Thyroid gland (tissue), 4 donors: ENCODE results near the gene PTH1R. TPM values are rescaled to one million over a fixed set of nuclear protein-coding genes. Genes with fewer than 3 reads are reported as not detected.
"Not testable (repeated sequence)": the region's sequence is repeated elsewhere in the genome, so short reads cannot be mapped to it uniquely, and the experiment has no call there.

Experiments used
- DNase-seq, 2 donors: peaks; one replicate each; pipeline ENCODE4 v3.0.0-alpha.2; 2019
- H3K27ac ChIP-seq, 3 donors: fragments of 200-600 bp; sonication (generic); 1 replicate in 2 of 3; 2 replicates in 1 of 3; pipeline ENCODE4 v1.5.1; 2016 to 2019; ENCODE audit warnings: mild to moderate bottlenecking in 1 of 3, moderate library complexity in 1 of 3
- H3K27me3 ChIP-seq: fragments of 200-600 bp; sonication (generic); one replicate; pipeline ENCODE4 v1.5.1; 2019
- H3K36me3 ChIP-seq, 2 donors: fragments of 200-600 bp; sonication (generic); one replicate each; pipeline ENCODE4 v1.5.1; 2016 to 2019
- H3K4me1 ChIP-seq, 2 donors: fragments of 200-600 bp; sonication (generic); one replicate each; pipeline ENCODE4 v1.5.1; 2017 to 2019
- H3K4me3 ChIP-seq, 3 donors: fragments of 200-600 bp; sonication (generic); replicated peaks in 1 of 3; 1 replicate in 2 of 3; 2 replicates in 1 of 3; pipeline ENCODE4 v1.5.1; 2016; ENCODE audit warnings: mild to moderate bottlenecking in 1 of 3
- H3K9me3 ChIP-seq: fragments of 200-600 bp; sonication (generic); one replicate; pipeline ENCODE4 v1.5.1; 2017
- CTCF ChIP-seq, 6 experiments: fragments of 200-600 bp in 3 of 6; fragments of 450-650 bp in 3 of 6; sonication (generic) in 3 of 6; IDR thresholded peaks; one replicate each; pipeline ENCODE4 v1.5.1; 2016 to 2019; ENCODE audit warnings: antibody characterized with exemption in 6 of 6, mild to moderate bottlenecking in 2 of 6, inconsistent platforms in 1 of 6, moderate library complexity in 1 of 6
- POLR2A ChIP-seq, 2 donors: fragments of 450-650 bp; IDR thresholded peaks; one replicate each; pipeline ENCODE4 v1.6.1; 2017; ENCODE audit warnings: antibody characterized with exemption in 2 of 2, mild to moderate bottlenecking in 2 of 2, moderate library complexity in 1 of 2
- WGBS, 2 donors: methylation state at CpG; one replicate each; pipeline ENCODE4 v1.1.5; 2017; 5-methylcytosine and 5-hydroxymethylcytosine counted together
- intact Hi-C: fragments of 100-400 bp; cut with DNase I; formaldehyde crosslinking; loops from one replicate; pipeline ENCODE4 v1.15.1; 2023
- total RNA-seq, 4 donors: library from RNA; depleted of rRNA; stranded (reverse); fragments of >200 nt; gene quantifications; one replicate each; pipeline ENCODE4 v1.2.3, GENCODE V29; 2016

Gene PTH1R
- total RNA-seq, 4 donors from 2014 or later = 1.2 to 10.6 (median 4.4) TPM

- DNase-seq = peak; percentile 47 to 59
- Histone ChIP-seq H3K9me3 (no peaks in the 10 kb centered on the region), H3K4me3 (no peak overlapping the region), H3K36me3 (no peaks in the 10 kb centered on the region), H3K4me1 (peaks cover 12 to 25% of the 10 kb centered on the region in 2 donors), H3K27ac (no peak overlapping the region), H3K27me3 (no peaks in the 10 kb centered on the region)
- intact Hi-C loops = loop anchor here (5.0 kb wide), 2 partner anchors 41 to 201 kb away; no protein-coding TSS in a partner anchor
- TF ChIP-seq POLR2A (IDR thresholded peaks at IDR 0.05) (no peak), CTCF (IDR thresholded peaks at IDR 0.05) (peak in 3 of 6 experiments; percentile 7 to 58 (median 40))
- 47 to 59% methylated on average over 24 of the region's 24 CpGs for WGBS, 2 donors
These were observed 30.9 kb downstream of the PTH1R start for GRCh38 chr3:46908294-46908985.

- Histone ChIP-seq H3K36me3 (no peaks in the 10 kb centered on the region), H3K9me3 (no peaks in the 10 kb centered on the region), H3K4me3 (no peak overlapping the region), H3K27ac (no peak overlapping the region), H3K27me3 (no peaks in the 10 kb centered on the region), H3K4me1 (peaks cover 12 to 31% of the 10 kb centered on the region in 2 donors)
- TF ChIP-seq POLR2A (IDR thresholded peaks at IDR 0.05) = no peak
- no peak for TF ChIP-seq CTCF (IDR thresholded peaks at IDR 0.05)
- WGBS, 2 donors = 69 to 80% methylated on average over 1 to 2 of the region's 8 CpGs
- DNase-seq = no peak
- intact Hi-C loops = loop anchor here (5.0 kb wide), 2 partner anchors 42 to 202 kb away; no protein-coding TSS in a partner anchor
These were observed 31.5 kb downstream of the PTH1R start for GRCh38 chr3:46908986-46909534.

- intact Hi-C loops = loop anchor here (5.0 kb wide), 2 partner anchors 42 to 202 kb away; no protein-coding TSS in a partner anchor
- no peak overlapping the region for H3K4me3 ChIP-seq
- no peaks in the 10 kb centered on the region for H3K9me3 ChIP-seq
- no peaks in the 10 kb centered on the region for H3K27me3 ChIP-seq
- DNase-seq = peak; percentile 94 to 96
- no peak overlapping the region for H3K27ac ChIP-seq
- WGBS, 2 donors = 12 to 27% methylated on average over 5 to 9 of the region's 18 CpGs
- peak; percentile 82 to 97 (median 94) for TF ChIP-seq CTCF (IDR thresholded peaks at IDR 0.05)
- TF ChIP-seq POLR2A (IDR thresholded peaks at IDR 0.05) = no peak
- H3K36me3 ChIP-seq = no peaks in the 10 kb centered on the region
- H3K4me1 ChIP-seq = peaks cover 12 to 32% of the 10 kb centered on the region in 2 donors
These were observed 32.1 kb downstream of the PTH1R start for GRCh38 chr3:46909535-46910161.

- no peak for TF ChIP-seq POLR2A (IDR thresholded peaks at IDR 0.05)
- no peak for TF ChIP-seq CTCF (IDR thresholded peaks at IDR 0.05)
- intact Hi-C loops = no loop called here
- Histone ChIP-seq H3K27me3 (no peaks in the 10 kb centered on the region), H3K27ac (no peak overlapping the region), H3K4me1 (peaks cover 12 to 32% of the 10 kb centered on the region in 2 donors), H3K36me3 (no peaks in the 10 kb centered on the region), H3K4me3 (no peak overlapping the region), H3K9me3 (no peaks in the 10 kb centered on the region)
- DNase-seq = peak in 1 of 2 donors; percentile 3
- WGBS, 2 donors = 90% methylated on average over 5 to 6 of the region's 6 CpGs
These were observed 32.7 kb downstream of the PTH1R start for GRCh38 chr3:46910166-46910760.

- H3K9me3 ChIP-seq, H3K27me3 ChIP-seq, H3K36me3 ChIP-seq, H3K27ac ChIP-seq, intact Hi-C loops, H3K4me3 ChIP-seq: not testable (repeated sequence)
- WGBS, 2 donors = 91 to 95% methylated on average over 10 of the region's 10 CpGs
- DNase-seq = peak in 1 of 2 donors; percentile 1
- peaks cover 12 to 32% of the 10 kb centered on the region in 2 donors for H3K4me1 ChIP-seq
These were observed 33.4 kb downstream of the PTH1R start for GRCh38 chr3:46910914-46911313.
